ENCODE measurements around the gene TGFBR3. TPM values are rescaled to one million over a fixed set of nuclear protein-coding genes. Genes with fewer than 3 reads are reported as not detected.
A peak's percentile ranks its signal among the peaks of the same experiment; 100 is the strongest.

The TGFBR3 gene
- total RNA-seq, 4 donors from 2014 or later, result 87.8 to 388 (median 212) TPM

DNA sequence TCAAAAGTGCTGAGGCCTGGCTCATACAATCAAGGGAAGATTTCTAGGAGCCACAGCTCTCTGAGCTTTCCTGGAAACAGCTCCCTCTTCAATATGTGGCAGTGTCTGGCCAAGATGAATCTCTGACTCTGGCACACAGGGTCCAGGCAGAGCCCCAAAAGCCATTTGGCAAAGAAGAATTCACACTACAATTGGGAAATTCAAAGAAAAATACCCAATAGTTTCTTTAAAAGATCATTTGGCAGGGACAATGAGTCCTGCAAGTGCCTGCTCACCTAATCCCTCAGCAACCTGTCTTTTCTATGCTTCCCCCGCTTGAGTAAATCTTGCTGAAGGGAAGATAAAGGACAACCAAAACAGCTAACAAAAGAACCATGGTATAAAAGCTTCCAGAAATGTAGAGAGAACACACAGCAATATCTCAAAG is 124.6 kb downstream of the TGFBR3 start:
- intact Hi-C loops (cut with DNase I; ENCODE audit: low total_unique reads), result no loop called here
- Histone ChIP-seq H3K27me3 (no peaks in the 10 kb centered on the region), H3K27ac (peak overlapping the region; percentile 80 to 87), H3K36me3 (no peaks in the 10 kb centered on the region), H3K4me3 (no peak overlapping the region), H3K4me1 (peaks cover 7 to 28% of the 10 kb centered on the region in 2 donors), H3K9me3 (no peaks in the 10 kb centered on the region)
- TF ChIP-seq POLR2A (IDR thresholded peaks at IDR 0.05), result no peak
- TF ChIP-seq, protein P1, sequence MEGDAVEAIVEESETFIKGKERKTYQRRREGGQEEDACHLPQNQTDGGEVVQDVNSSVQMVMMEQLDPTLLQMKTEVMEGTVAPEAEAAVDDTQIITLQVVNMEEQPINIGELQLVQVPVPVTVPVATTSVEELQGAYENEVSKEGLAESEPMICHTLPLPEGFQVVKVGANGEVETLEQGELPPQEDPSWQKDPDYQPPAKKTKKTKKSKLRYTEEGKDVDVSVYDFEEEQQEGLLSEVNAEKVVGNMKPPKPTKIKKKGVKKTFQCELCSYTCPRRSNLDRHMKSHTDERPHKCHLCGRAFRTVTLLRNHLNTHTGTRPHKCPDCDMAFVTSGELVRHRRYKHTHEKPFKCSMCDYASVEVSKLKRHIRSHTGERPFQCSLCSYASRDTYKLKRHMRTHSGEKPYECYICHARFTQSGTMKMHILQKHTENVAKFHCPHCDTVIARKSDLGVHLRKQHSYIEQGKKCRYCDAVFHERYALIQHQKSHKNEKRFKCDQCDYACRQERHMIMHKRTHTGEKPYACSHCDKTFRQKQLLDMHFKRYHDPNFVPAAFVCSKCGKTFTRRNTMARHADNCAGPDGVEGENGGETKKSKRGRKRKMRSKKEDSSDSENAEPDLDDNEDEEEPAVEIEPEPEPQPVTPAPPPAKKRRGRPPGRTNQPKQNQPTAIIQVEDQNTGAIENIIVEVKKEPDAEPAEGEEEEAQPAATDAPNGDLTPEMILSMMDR (IDR thresholded peaks at IDR 0.05), result no peak
- peak in 1 of 2 donors; percentile 52 for DNase-seq

DNA sequence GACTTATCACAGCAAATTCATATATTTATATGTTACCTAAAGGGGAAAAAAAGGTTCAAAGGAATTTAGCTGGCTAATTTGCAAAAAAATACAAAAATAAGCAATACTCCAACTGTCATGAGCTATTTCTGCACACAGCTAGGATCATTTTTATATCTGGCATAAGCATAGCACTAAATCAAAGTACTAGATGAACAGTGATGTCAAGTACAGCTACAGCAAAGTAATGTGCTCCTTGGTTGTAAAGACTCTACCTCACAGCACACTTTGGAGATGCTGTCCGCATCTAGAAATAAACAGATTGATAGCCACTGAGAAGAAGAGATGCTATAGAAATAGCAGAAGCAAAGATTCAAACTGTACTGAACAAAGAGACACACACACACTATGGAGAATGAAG is 125.4 kb downstream of the TGFBR3 start:
- Histone ChIP-seq H3K27ac (peak overlapping the region; percentile 80 to 87), H3K36me3 (no peaks in the 10 kb centered on the region), H3K4me3 (no peak overlapping the region), H3K9me3 (no peaks in the 10 kb centered on the region), H3K4me1 (peaks cover 7 to 36% of the 10 kb centered on the region in 2 donors), H3K27me3 (no peaks in the 10 kb centered on the region)
- no peak for DNase-seq
- TF ChIP-seq POLR2A (IDR thresholded peaks at IDR 0.05), result no peak
- TF ChIP-seq, protein P1 (IDR thresholded peaks at IDR 0.05), result no peak
- intact Hi-C loops (cut with DNase I; ENCODE audit: low total_unique reads), result no loop called here

DNA sequence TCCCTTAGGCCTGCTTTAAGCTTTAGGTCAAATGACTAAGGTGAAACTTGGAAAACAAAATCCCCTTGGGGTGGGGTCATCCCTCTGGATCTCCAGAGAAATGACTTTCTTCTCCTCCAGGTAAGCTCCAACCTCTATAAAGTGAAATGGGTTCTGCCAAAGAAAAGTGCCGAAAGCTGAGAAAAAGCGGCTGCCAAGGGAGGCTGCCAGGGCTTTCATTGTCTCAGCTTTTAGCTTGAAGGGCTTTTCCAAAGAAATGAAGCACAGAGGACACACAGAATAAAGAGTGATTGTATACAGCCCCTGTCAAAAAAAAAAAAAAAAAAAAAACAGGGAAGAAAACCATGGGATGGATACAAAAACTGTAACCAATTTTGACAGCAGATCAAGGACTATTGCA is 126.9 kb downstream of the TGFBR3 start:
- DNase-seq, result no peak
- no peaks in the 10 kb centered on the region for H3K9me3 ChIP-seq
- intact Hi-C loops (cut with DNase I; ENCODE audit: low total_unique reads), result no loop called here
- no peak overlapping the region for H3K4me3 ChIP-seq
- no peaks in the 10 kb centered on the region for H3K27me3 ChIP-seq
- H3K27ac ChIP-seq, result peak overlapping the region; percentile 80 to 87
- TF ChIP-seq, protein P1 (IDR thresholded peaks at IDR 0.05), result no peak
- no peak for TF ChIP-seq POLR2A (IDR thresholded peaks at IDR 0.05)
- H3K36me3 ChIP-seq, result no peaks in the 10 kb centered on the region
- peaks cover 7 to 48% of the 10 kb centered on the region in 2 donors for H3K4me1 ChIP-seq

DNA sequence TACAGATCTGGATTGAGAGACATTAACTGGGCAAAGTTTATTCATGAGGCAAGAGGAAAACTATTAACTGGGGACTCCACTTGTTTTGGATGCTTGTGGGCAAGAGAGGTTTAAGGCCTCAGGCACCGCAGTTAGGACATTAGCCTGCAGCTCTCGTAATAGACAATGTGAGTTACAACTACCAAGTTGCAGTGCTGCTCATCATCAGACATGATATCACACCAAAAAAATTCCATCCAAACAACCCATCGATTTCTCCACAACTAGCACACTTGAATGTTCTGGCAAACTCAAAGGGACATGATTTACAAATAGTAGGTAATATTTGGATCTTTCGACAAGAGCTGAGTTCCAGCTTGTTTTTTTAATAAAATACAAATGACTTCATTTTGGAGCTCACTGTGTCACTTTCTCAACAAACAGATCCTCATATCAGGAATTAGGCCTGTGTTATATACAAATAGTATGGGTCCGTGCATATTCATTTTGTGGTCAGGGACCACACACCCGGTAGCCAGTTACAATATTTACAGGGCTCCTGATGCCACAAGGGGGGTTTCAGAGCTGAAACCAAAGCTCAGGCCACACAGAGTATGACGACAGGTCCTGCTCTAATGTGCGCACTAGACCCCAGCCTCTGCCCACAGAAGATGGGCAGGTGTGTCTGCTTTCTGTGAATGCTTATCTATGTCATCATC is 128.0 kb downstream of the TGFBR3 start:
- Histone ChIP-seq H3K27me3 (no peaks in the 10 kb centered on the region), H3K27ac (peak overlapping the region; percentile 80 to 87), H3K4me1 (peaks cover 7 to 52% of the 10 kb centered on the region in 2 donors), H3K9me3 (no peaks in the 10 kb centered on the region), H3K4me3 (no peak overlapping the region), H3K36me3 (no peaks in the 10 kb centered on the region)
- TF ChIP-seq, protein P1 (IDR thresholded peaks at IDR 0.05), result no peak
- no peak for TF ChIP-seq POLR2A (IDR thresholded peaks at IDR 0.05)
- intact Hi-C loops (cut with DNase I; ENCODE audit: low total_unique reads), result no loop called here
- DNase-seq, result peak in 1 of 2 donors; percentile 62

DNA sequence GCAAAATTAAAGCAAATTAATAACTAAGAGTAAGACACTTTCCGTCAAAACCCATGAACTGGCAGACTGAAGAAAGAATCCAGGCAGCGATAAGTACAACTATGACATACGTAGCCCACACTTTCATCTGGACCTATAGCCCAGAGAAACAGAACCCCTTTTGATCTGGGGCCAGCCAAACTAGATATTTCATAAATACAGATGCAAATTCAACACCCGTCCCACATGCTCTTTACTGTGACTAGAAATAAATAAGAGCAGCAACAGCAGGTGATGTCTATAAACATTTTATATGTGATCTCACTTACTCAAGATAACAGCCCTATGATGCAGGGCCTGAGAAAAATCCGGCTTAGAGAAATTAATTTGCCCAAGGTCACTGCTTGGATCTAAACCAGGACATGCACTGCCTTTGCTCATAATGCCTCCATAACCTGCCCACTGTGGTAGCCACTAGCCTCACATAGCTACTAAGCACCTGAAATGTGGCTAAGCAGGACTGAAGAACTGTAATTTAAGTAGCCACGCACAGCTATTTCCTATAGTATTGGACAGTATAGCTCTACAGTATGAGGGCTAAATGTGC is 130.2 kb downstream of the TGFBR3 start:
- Histone ChIP-seq H3K27me3 (no peaks in the 10 kb centered on the region), H3K4me3 (no peak overlapping the region), H3K36me3 (no peaks in the 10 kb centered on the region), H3K9me3 (no peaks in the 10 kb centered on the region), H3K27ac (peak overlapping the region; percentile 80 to 87), H3K4me1 (peaks cover 10 to 61% of the 10 kb centered on the region in 2 donors)
- no peak for TF ChIP-seq POLR2A (IDR thresholded peaks at IDR 0.05)
- TF ChIP-seq, protein P1 (IDR thresholded peaks at IDR 0.05), result no peak
- intact Hi-C loops (cut with DNase I; ENCODE audit: low total_unique reads), result no loop called here
- no peak for DNase-seq
